IMR-90 (cell line): Measurements from ENCODE around the gene MYO1D. TPM values are rescaled to one million over a fixed set of nuclear protein-coding genes. Genes with fewer than 3 reads are reported as not detected.

Source experiments
- ATAC-seq: fragments of 200-7000 bp; cut with Tn5 transposase; 2 replicates; pipeline ENCODE4 v1.9.1; 2020; ENCODE audit warnings: low read depth, mild to moderate bottlenecking, moderate library complexity
- BruUV-seq: library from RNA; stranded (reverse); fragments of 400-500 nt; replicated peaks from 2 replicates; lab custom pipeline; 2021; lab: Mats Ljungman, UMichigan
- CTCF ChIA-PET: fragments of 300-600 bp; formaldehyde crosslinking; extraction: SDS; loops from one replicate; lab custom pipeline; 2021; ENCODE audit warnings: antibody characterized with exemption; lab: Yijun Ruan, JAX
- POLR2A ChIA-PET: fragments of 300-600 bp; sonication (Branson Sonifier 250); formaldehyde crosslinking; loops from one replicate; lab custom pipeline; 2022; ENCODE audit warnings: antibody characterized with exemption; ENCODE audit not compliant: unreplicated experiment; lab: Charles Lee
- DNase-seq: peaks from one replicate; pipeline ENCODE4 v3.0.0; 2013
- H2AFZ ChIP-seq: replicated peaks from 2 replicates; pipeline ENCODE3; 2013; ENCODE audit warnings: low read length, mild to moderate bottlenecking; ENCODE audit not compliant: poor library complexity
- H2AK5ac ChIP-seq: 2 replicates; pipeline ENCODE4 v1.6.1; 2013; ENCODE audit warnings: low read depth, low read length, inconsistent platforms
- H2AK9ac ChIP-seq: replicated peaks from 2 replicates; pipeline ENCODE3; 2013; ENCODE audit warnings: mild to moderate bottlenecking, low read depth, low read length, moderate library complexity; ENCODE audit not compliant: poor library complexity
- H2BK120ac ChIP-seq: 2 replicates; pipeline ENCODE4 v1.6.1; 2013; ENCODE audit warnings: low read depth, low read length, inconsistent platforms
- H2BK15ac ChIP-seq: 3 replicates; pipeline ENCODE4 v1.6.1; 2013; ENCODE audit warnings: low read depth, low read length, inconsistent platforms
- H2BK20ac ChIP-seq: 2 replicates; pipeline ENCODE4 v1.6.1; 2013; ENCODE audit warnings: low read depth, mild to moderate bottlenecking, inconsistent platforms, low read length, moderate library complexity
- H2BK5ac ChIP-seq: 2 replicates; pipeline ENCODE4 v1.6.1; 2013; ENCODE audit warnings: mild to moderate bottlenecking, low read depth, low read length, inconsistent platforms; ENCODE audit not compliant: poor library complexity, severe bottlenecking
- H3K14ac ChIP-seq: replicated peaks from 2 replicates; pipeline ENCODE4 v1.6.1; 2013; ENCODE audit warnings: low read depth, low read length, inconsistent platforms
- H3K18ac ChIP-seq: 2 replicates; pipeline ENCODE4 v1.6.1; 2013; ENCODE audit warnings: low read depth, low read length, control low read depth
- H3K23ac ChIP-seq: 2 replicates; pipeline ENCODE4 v1.6.1; 2013; ENCODE audit warnings: low read depth, low read length, inconsistent platforms
- H3K27ac ChIP-seq: 2 replicates; pipeline ENCODE4 v1.5.1; 2013; ENCODE audit warnings: mild to moderate bottlenecking, control low read depth, low read length; ENCODE audit not compliant: insufficient read depth
- H3K27me3 ChIP-seq: 2 replicates; pipeline ENCODE4 v1.6.1; 2013; ENCODE audit warnings: low read length; ENCODE audit not compliant: control insufficient read depth, insufficient read depth
- H3K36me3 ChIP-seq: 2 replicates; pipeline ENCODE4 v1.6.1; 2013; ENCODE audit warnings: low read length, mixed read lengths; ENCODE audit not compliant: control insufficient read depth, insufficient read depth
- H3K4ac ChIP-seq: 2 replicates; pipeline ENCODE4 v1.6.1; 2013; ENCODE audit warnings: low read depth, low read length, inconsistent platforms
- H3K4me1 ChIP-seq: 2 replicates; pipeline ENCODE4 v1.6.1; 2013; ENCODE audit warnings: low read length, mixed read lengths; ENCODE audit not compliant: control insufficient read depth, insufficient read depth
- H3K4me2 ChIP-seq: 2 replicates; pipeline ENCODE4 v1.6.1; 2013; ENCODE audit warnings: low read depth, mild to moderate bottlenecking, control low read depth, low read length, moderate library complexity
- H3K4me3 ChIP-seq: 2 replicates; pipeline ENCODE4 v1.5.1; 2013; ENCODE audit warnings: low read depth, mild to moderate bottlenecking, control low read depth, low read length, moderate library complexity; ENCODE audit not compliant: insufficient read depth
- H3K56ac ChIP-seq: 2 replicates; pipeline ENCODE4 v1.6.1; 2013; ENCODE audit warnings: low read length, inconsistent platforms; ENCODE audit not compliant: insufficient read depth; ENCODE audit errors: extremely low read depth
- H3K79me1 ChIP-seq, 2 experiments: 2 replicates each; pipeline ENCODE4 v1.6.1; 2013; ENCODE audit warnings: low read length in 2 of 2, inconsistent platforms in 1 of 2, low read depth in 1 of 2
- H3K9ac ChIP-seq: 2 replicates; pipeline ENCODE4 v1.6.1; 2013; ENCODE audit warnings: low read depth, low read length, control low read depth
- H3K9me1 ChIP-seq: 2 replicates; pipeline ENCODE4 v1.6.1; 2013; ENCODE audit warnings: low read length, inconsistent platforms; ENCODE audit not compliant: insufficient read depth
- H3K9me3 ChIP-seq: 2 replicates; pipeline ENCODE4 v1.6.1; 2013; ENCODE audit warnings: low read length; ENCODE audit not compliant: control insufficient read depth, insufficient read depth
- H4K20me1 ChIP-seq: 2 replicates; pipeline ENCODE4 v1.6.1; 2013; ENCODE audit warnings: low read length, inconsistent platforms; ENCODE audit not compliant: insufficient read depth
- H4K5ac ChIP-seq: 2 replicates; pipeline ENCODE4 v1.6.1; 2013; ENCODE audit warnings: mild to moderate bottlenecking, low read depth, low read length, control low read depth
- H4K8ac ChIP-seq, 2 experiments: 2 replicates each; pipeline ENCODE4 v1.6.1; 2013; ENCODE audit warnings: low read depth in 2 of 2, low read length in 2 of 2, control low read depth in 1 of 2, inconsistent platforms in 1 of 2
- H4K91ac ChIP-seq: 2 replicates; pipeline ENCODE4 v1.6.1; 2013; ENCODE audit warnings: low read depth, low read length, inconsistent platforms; ENCODE audit not compliant: insufficient read depth
- BHLHE40 ChIP-seq: fragments of 150-350 bp; IDR thresholded peaks from 2 replicates; pipeline ENCODE4 v1.6.1; 2016; ENCODE audit warnings: mild to moderate bottlenecking, low read depth, low read length
- CEBPB ChIP-seq: IDR thresholded peaks from 2 replicates; pipeline ENCODE4 v1.6.1; 2012; ENCODE audit warnings: low read depth, low read length, improper control_type of control experiment
- CHD1 ChIP-seq: IDR thresholded peaks from 2 replicates; pipeline ENCODE4 v1.6.1; 2012; ENCODE audit warnings: low read depth, low read length, improper control_type of control experiment
- CTCF ChIP-seq: conservative IDR thresholded peaks from 2 replicates; pipeline ENCODE4 v1.5.1; 2012; ENCODE audit warnings: mild to moderate bottlenecking, low read depth, low read length, improper control_type of control experiment
- ELK1 ChIP-seq: fragments of 150-350 bp; IDR thresholded peaks from 2 replicates; pipeline ENCODE4 v1.6.1; 2016; ENCODE audit warnings: low read depth, mild to moderate bottlenecking, low read length, moderate library complexity, borderline replicate concordance
- FOS ChIP-seq: fragments of 150-350 bp; IDR thresholded peaks from 2 replicates; pipeline ENCODE4 v1.6.1; 2016; ENCODE audit warnings: low read depth, low read length
- MAFK ChIP-seq: IDR thresholded peaks from 2 replicates; pipeline ENCODE4 v1.6.1; 2012; ENCODE audit warnings: low read depth, low read length, improper control_type of control experiment
- MAZ ChIP-seq: IDR thresholded peaks from 2 replicates; pipeline ENCODE4 v1.6.1; 2012; ENCODE audit warnings: low read depth, mild to moderate bottlenecking, low read length, improper control_type of control experiment, moderate library complexity, borderline replicate concordance
- MXI1 ChIP-seq: IDR thresholded peaks from 2 replicates; pipeline ENCODE4 v1.6.1; 2012; ENCODE audit warnings: low read depth, mild to moderate bottlenecking, low read length, moderate library complexity, borderline replicate concordance
- NFE2L2 ChIP-seq: fragments of 150-350 bp; IDR thresholded peaks from 2 replicates; pipeline ENCODE4 v1.6.1; 2016; ENCODE audit warnings: low read depth, mild to moderate bottlenecking, low read length
- POLR2A ChIP-seq: IDR thresholded peaks from 2 replicates; pipeline ENCODE4 v1.6.1; 2012; ENCODE audit warnings: mild to moderate bottlenecking, low read depth, low read length
- RAD21 ChIP-seq: IDR thresholded peaks from 2 replicates; pipeline ENCODE4 v1.6.1; 2012; ENCODE audit warnings: low read length, improper control_type of control experiment
- RCOR1 ChIP-seq: IDR thresholded peaks from 2 replicates; pipeline ENCODE4 v1.6.1; 2012; ENCODE audit warnings: mild to moderate bottlenecking, low read length, improper control_type of control experiment; ENCODE audit not compliant: insufficient replicate concordance
- RFX5 ChIP-seq: IDR thresholded peaks from 2 replicates; pipeline ENCODE4 v1.8.0; 2012; ENCODE audit warnings: low read depth, mild to moderate bottlenecking, low read length, moderate library complexity
- SMC3 ChIP-seq: fragments of 150-350 bp; IDR thresholded peaks from 2 replicates; pipeline ENCODE4 v1.6.1; 2016; ENCODE audit warnings: low read depth, mild to moderate bottlenecking, antibody characterized with exemption, low read length, moderate library complexity
- USF2 ChIP-seq: fragments of 150-350 bp; IDR thresholded peaks from 2 replicates; pipeline ENCODE4 v1.6.1; 2017; ENCODE audit warnings: mild to moderate bottlenecking, antibody characterized with exemption, low read length, low read depth
- WGBS, 2 experiments: methylation state at CpG; one replicate each; pipeline versions ENCODE4 v1.1.5 to v1.1.7; 2013; ENCODE audit warnings: missing lambda C conversion rate in 2 of 2; ENCODE audit not compliant: insufficient read length in 1 of 2; ENCODE audit errors: extremely low coverage in 2 of 2; 5-methylcytosine and 5-hydroxymethylcytosine counted together
- dilution Hi-C: fragments of 300-500 bp; cut with HindIII; formaldehyde crosslinking; loops from one replicate; pipeline ENCODE4 v1.14.3; 2018; ENCODE audit warnings: low sequenced_read_pairs; ENCODE audit not compliant: unreplicated experiment
- in situ Hi-C: fragments of 300-500 bp; cut with MboI; formaldehyde crosslinking; loops from 3 replicates; pipeline ENCODE4 v1.14.3; 2019; ENCODE audit warnings: low sequenced_read_pairs, inconsistent platforms, mixed read lengths
- intact Hi-C: fragments of 100-400 bp; cut with micrococcal nuclease; formaldehyde crosslinking; loops from 2 replicates; pipeline ENCODE4 v1.10.0; 2022
- polyA plus RNA-seq, 3 experiments: library from polyadenylated mRNA; depleted of rRNA; stranded (reverse); fragments of >200 nt; gene quantifications; 2 replicates each; pipeline ENCODE4 v1.2.3, GENCODE V29; 2012; ENCODE audit warnings: low replicate concordance in 1 of 3
- total RNA-seq: library from RNA; depleted of rRNA; stranded (reverse); fragments of >200 nt; gene quantifications from 2 replicates; pipeline ENCODE4 v1.2.3, GENCODE V29; 2012

Gene MYO1D
- total and polyA plus RNA-seq, 2 of the 4 experiments (the other 2 are of a cell fraction) = 0.63 to 0.90 TPM

- no CpG with 5 or more reads among the region's 4 CpGs for WGBS, 2 experiments
- dilution Hi-C loops = no loop called here
- BruUV-seq = no TSS peak
These were observed 309.4 kb downstream of the MYO1D start for GRCh38 chr17:32567511-32567910.

More at GRCh38 chr17:32567511-32567910, 309.4 kb downstream of the MYO1D start:
- H2AK5ac ChIP-seq = no peak overlapping the region
- H3K4me3 ChIP-seq = no peak overlapping the region
- H2BK5ac ChIP-seq = no peak overlapping the region
- ATAC-seq (no peak), DNase-seq (no peak)
- ChIA-PET CTCF (no interaction called here), POLR2A (no interaction called here)
- H4K20me1 ChIP-seq = no peaks in the 10 kb centered on the region
- no peak overlapping the region for H3K9ac ChIP-seq
- no peak overlapping the region for H3K14ac ChIP-seq
- no peak overlapping the region for H3K4me2 ChIP-seq
- H2AK9ac ChIP-seq = no peak overlapping the region
- no peak overlapping the region for H4K8ac ChIP-seq
- no peak overlapping the region for H2BK15ac ChIP-seq
- in situ Hi-C loops = no loop called here
- peaks cover 7% of the 10 kb centered on the region for H3K27me3 ChIP-seq
- H3K79me1 ChIP-seq = no peaks in the 10 kb centered on the region
- H4K5ac ChIP-seq = no peak overlapping the region
- TF ChIP-seq USF2 = no peak
- TF ChIP-seq RCOR1 = no peak
- no peak for TF ChIP-seq RAD21
- TF ChIP-seq MAFK = no peak
- no peak for TF ChIP-seq MXI1
- TF ChIP-seq POLR2A = no peak
- no peak for TF ChIP-seq CHD1
- no peak for TF ChIP-seq SMC3
- TF ChIP-seq CTCF = no peak
- no peak for TF ChIP-seq ELK1
- TF ChIP-seq CEBPB = no peak
- no peak for TF ChIP-seq NFE2L2
- TF ChIP-seq RFX5 = no peak
- no peak for TF ChIP-seq MAZ
- TF ChIP-seq FOS = no peak
- no peak for TF ChIP-seq BHLHE40
- H3K18ac ChIP-seq = no peak overlapping the region
- no peak overlapping the region for H3K23ac ChIP-seq
- H3K27ac ChIP-seq = no peak overlapping the region
- no peak overlapping the region for H4K91ac ChIP-seq
- no peak overlapping the region for H3K4ac ChIP-seq
- no peaks in the 10 kb centered on the region for H3K4me1 ChIP-seq
- intact Hi-C loops = no loop called here
- no peak overlapping the region for H3K56ac ChIP-seq
- no peak overlapping the region for H2BK120ac ChIP-seq
- no peaks in the 10 kb centered on the region for H3K9me3 ChIP-seq
- H2BK20ac ChIP-seq = no peak overlapping the region
- H3K9me1 ChIP-seq = no peaks in the 10 kb centered on the region
- no peaks in the 10 kb centered on the region for H3K36me3 ChIP-seq
- H2AFZ ChIP-seq = no peak overlapping the region
